BLaER1 (cell line): ENCODE results near the gene SYNE1.
"Not testable (repeated sequence)": the region's sequence is repeated elsewhere in the genome, so short reads cannot be mapped to it uniquely, and the experiment has no call there.

Source experiments
- H3K27ac ChIP-seq: shearing (Covaris generic); formaldehyde crosslinking; 2 replicates; pipeline ENCODE4 v1.8.1; 2022
- H3K27me3 ChIP-seq: shearing (Covaris generic); formaldehyde crosslinking; 2 replicates; pipeline ENCODE4 v1.8.1; 2022
- H3K36me3 ChIP-seq: shearing (Covaris generic); formaldehyde crosslinking; 2 replicates; pipeline ENCODE4 v1.8.1; 2022
- H3K4me1 ChIP-seq: shearing (Covaris generic); formaldehyde crosslinking; 2 replicates; pipeline ENCODE4 v1.8.1; 2022
- H3K4me2 ChIP-seq: shearing (Covaris generic); formaldehyde crosslinking; 2 replicates; pipeline ENCODE4 v1.8.1; 2022
- H3K4me3 ChIP-seq: shearing (Covaris generic); formaldehyde crosslinking; 2 replicates; pipeline ENCODE4 v1.8.1; 2022
- H3K9ac ChIP-seq: shearing (Covaris generic); formaldehyde crosslinking; 2 replicates; pipeline ENCODE4 v1.8.1; 2022
- H3K9me3 ChIP-seq: shearing (Covaris generic); formaldehyde crosslinking; 2 replicates; pipeline ENCODE4 v1.8.1; 2022
- H4K20me1 ChIP-seq: shearing (Covaris generic); formaldehyde crosslinking; 2 replicates; pipeline ENCODE4 v1.8.1; 2022
- Cebpa-rat ChIP-seq: shearing (Covaris generic); IDR thresholded peaks from 2 replicates; pipeline ENCODE4 v1.8.1; 2022

The SYNE1 gene

GRCh38 chr6:152338335-152339125 is 298.6 kb downstream of the SYNE1 start:
- Histone ChIP-seq H3K27me3 (no peaks in the 10 kb centered on the region), H3K9ac (no peak overlapping the region), H3K9me3 (no peaks in the 10 kb centered on the region), H3K4me3 (no peak overlapping the region), H3K4me2 (no peak overlapping the region), H3K4me1 (no peaks in the 10 kb centered on the region), H3K36me3 (no peaks in the 10 kb centered on the region), H3K27ac (no peak overlapping the region), H4K20me1 (no peaks in the 10 kb centered on the region)
- TF ChIP-seq Cebpa-rat, result no peak

DNA sequence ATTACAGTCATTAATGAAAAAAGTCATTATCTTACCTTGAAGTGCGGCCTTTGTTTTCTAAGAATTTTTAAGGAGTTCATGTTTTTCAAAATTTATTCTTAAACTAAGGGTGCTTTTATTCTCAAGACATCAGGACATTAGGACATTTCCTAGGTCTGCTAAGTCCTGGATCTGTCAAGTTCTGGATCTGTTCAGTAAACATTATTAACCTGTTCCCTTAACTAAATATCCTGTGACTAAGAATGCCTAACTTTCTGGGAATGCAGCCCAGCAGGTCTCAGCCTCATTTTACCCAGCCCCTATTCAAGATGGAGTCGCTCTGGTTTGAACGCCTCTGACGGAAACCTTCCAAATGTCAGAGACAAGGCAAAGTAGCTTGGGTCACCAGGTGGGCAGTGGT is 302.6 kb downstream of the SYNE1 start:
- no peak overlapping the region for H3K4me3 ChIP-seq
- no peaks in the 10 kb centered on the region for H3K27me3 ChIP-seq
- no peak overlapping the region for H3K27ac ChIP-seq
- no peaks in the 10 kb centered on the region for H3K36me3 ChIP-seq
- H3K4me2 ChIP-seq, result no peak overlapping the region
- H4K20me1 ChIP-seq, result no peaks in the 10 kb centered on the region
- H3K4me1 ChIP-seq, result no peaks in the 10 kb centered on the region
- no peaks in the 10 kb centered on the region for H3K9me3 ChIP-seq
- no peak overlapping the region for H3K9ac ChIP-seq
- TF ChIP-seq Cebpa-rat, result no peak

DNA sequence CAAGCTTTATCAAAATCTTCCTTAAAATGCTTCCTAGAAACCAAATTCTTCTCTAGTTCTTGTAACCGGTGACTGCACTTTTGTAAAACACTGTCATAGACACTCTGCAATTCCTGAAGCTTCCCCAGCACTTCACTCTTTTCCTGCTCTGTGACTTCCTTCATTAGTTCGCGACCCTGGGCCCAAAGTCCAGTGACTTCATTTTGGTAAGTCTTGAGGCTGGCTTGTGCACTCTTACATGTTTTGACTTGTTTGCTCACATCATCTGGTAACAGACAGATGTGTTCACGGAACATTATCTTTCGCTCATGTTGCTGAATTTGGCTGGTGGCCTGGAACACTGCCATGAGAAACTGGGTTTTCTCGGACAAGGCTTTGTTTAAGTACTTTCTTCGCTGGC is 306.2 kb downstream of the SYNE1 start:
- no peaks in the 10 kb centered on the region for H3K36me3 ChIP-seq
- no peaks in the 10 kb centered on the region for H3K9me3 ChIP-seq
- H3K9ac ChIP-seq, result no peak overlapping the region
- H3K4me3 ChIP-seq, result no peak overlapping the region
- no peaks in the 10 kb centered on the region for H3K27me3 ChIP-seq
- H3K4me2 ChIP-seq, result no peak overlapping the region
- H3K4me1 ChIP-seq, result no peaks in the 10 kb centered on the region
- no peaks in the 10 kb centered on the region for H4K20me1 ChIP-seq
- H3K27ac ChIP-seq, result no peak overlapping the region
- no peak for TF ChIP-seq Cebpa-rat

- H3K27me3 ChIP-seq, result no peaks in the 10 kb centered on the region
- no peak overlapping the region for H3K27ac ChIP-seq
- no peak overlapping the region for H3K4me3 ChIP-seq
- H4K20me1 ChIP-seq, result no peaks in the 10 kb centered on the region
- H3K4me1 ChIP-seq, result no peaks in the 10 kb centered on the region
- no peaks in the 10 kb centered on the region for H3K36me3 ChIP-seq
- H3K9me3 ChIP-seq, result no peaks in the 10 kb centered on the region
- H3K4me2 ChIP-seq, result no peak overlapping the region
- no peak for TF ChIP-seq Cebpa-rat
- no peak overlapping the region for H3K9ac ChIP-seq
Measured at GRCh38 chr6:152329638-152330448, 307.3 kb downstream of the SYNE1 start.

GRCh38 chr6:152328200-152328599 is 309.0 kb downstream of the SYNE1 start:
- not testable (repeated sequence) for H3K36me3 ChIP-seq, H3K9me3 ChIP-seq, H3K9ac ChIP-seq, H3K27ac ChIP-seq, H4K20me1 ChIP-seq, H3K27me3 ChIP-seq, H3K4me2 ChIP-seq, H3K4me1 ChIP-seq, H3K4me3 ChIP-seq

GRCh38 chr6:152323376-152323775 is 313.8 kb downstream of the SYNE1 start:
- Histone ChIP-seq H3K36me3 (no peaks in the 10 kb centered on the region), H3K27ac (no peak overlapping the region), H3K27me3 (no peaks in the 10 kb centered on the region), H3K4me2 (no peak overlapping the region), H3K4me1 (no peaks in the 10 kb centered on the region), H3K9me3 (no peaks in the 10 kb centered on the region), H3K4me3 (no peak overlapping the region), H4K20me1 (no peaks in the 10 kb centered on the region), H3K9ac (no peak overlapping the region)
- no peak for TF ChIP-seq Cebpa-rat

GRCh38 chr6:152318278-152318677 is 318.9 kb downstream of the SYNE1 start:
- H3K36me3 ChIP-seq, result no peaks in the 10 kb centered on the region
- H3K4me2 ChIP-seq, result no peak overlapping the region
- H4K20me1 ChIP-seq, result no peaks in the 10 kb centered on the region
- H3K9ac ChIP-seq, result no peak overlapping the region
- H3K27ac ChIP-seq, result no peak overlapping the region
- H3K27me3 ChIP-seq, result no peaks in the 10 kb centered on the region
- no peak overlapping the region for H3K4me3 ChIP-seq
- H3K4me1 ChIP-seq, result peaks cover 13% of the 10 kb centered on the region; the same call in 1 of the 2 replicates
- no peaks in the 10 kb centered on the region for H3K9me3 ChIP-seq
- TF ChIP-seq Cebpa-rat, result no peak

- H3K9ac ChIP-seq, result no peak overlapping the region
- no peaks in the 10 kb centered on the region for H3K36me3 ChIP-seq
- no peak overlapping the region for H3K4me3 ChIP-seq
- no peak overlapping the region for H3K27ac ChIP-seq
- no peaks in the 10 kb centered on the region for H3K9me3 ChIP-seq
- no peak for TF ChIP-seq Cebpa-rat
- H3K27me3 ChIP-seq, result no peaks in the 10 kb centered on the region
- H4K20me1 ChIP-seq, result no peaks in the 10 kb centered on the region
- H3K4me2 ChIP-seq, result no peak overlapping the region; the same call in 1 of the 2 replicates
- peaks cover 13% of the 10 kb centered on the region; the same call in 1 of the 2 replicates for H3K4me1 ChIP-seq
Measured at GRCh38 chr6:152316024-152316423, 321.1 kb downstream of the SYNE1 start.

GRCh38 chr6:152314483-152314832 is 322.7 kb downstream of the SYNE1 start:
- peaks cover 21% of the 10 kb centered on the region for H3K4me1 ChIP-seq
- TF ChIP-seq Cebpa-rat, result no peak
- H3K4me3 ChIP-seq, result no peak overlapping the region
- H3K27ac ChIP-seq, result no peak overlapping the region
- no peak overlapping the region for H3K4me2 ChIP-seq
- no peak overlapping the region for H3K9ac ChIP-seq
- no peaks in the 10 kb centered on the region for H3K27me3 ChIP-seq
- no peaks in the 10 kb centered on the region for H3K9me3 ChIP-seq
- H3K36me3 ChIP-seq, result no peaks in the 10 kb centered on the region
- no peaks in the 10 kb centered on the region for H4K20me1 ChIP-seq
